NCI-H510A treated with DMSO at 0.1 percent for 48 hours (cell line): ENCODE results near the gene CDR2.

Source experiments
- DNase-seq: peaks from one replicate; lab custom pipeline; 2025; lab: John Stamatoyannopoulos, UW

The CDR2 gene

DNA sequence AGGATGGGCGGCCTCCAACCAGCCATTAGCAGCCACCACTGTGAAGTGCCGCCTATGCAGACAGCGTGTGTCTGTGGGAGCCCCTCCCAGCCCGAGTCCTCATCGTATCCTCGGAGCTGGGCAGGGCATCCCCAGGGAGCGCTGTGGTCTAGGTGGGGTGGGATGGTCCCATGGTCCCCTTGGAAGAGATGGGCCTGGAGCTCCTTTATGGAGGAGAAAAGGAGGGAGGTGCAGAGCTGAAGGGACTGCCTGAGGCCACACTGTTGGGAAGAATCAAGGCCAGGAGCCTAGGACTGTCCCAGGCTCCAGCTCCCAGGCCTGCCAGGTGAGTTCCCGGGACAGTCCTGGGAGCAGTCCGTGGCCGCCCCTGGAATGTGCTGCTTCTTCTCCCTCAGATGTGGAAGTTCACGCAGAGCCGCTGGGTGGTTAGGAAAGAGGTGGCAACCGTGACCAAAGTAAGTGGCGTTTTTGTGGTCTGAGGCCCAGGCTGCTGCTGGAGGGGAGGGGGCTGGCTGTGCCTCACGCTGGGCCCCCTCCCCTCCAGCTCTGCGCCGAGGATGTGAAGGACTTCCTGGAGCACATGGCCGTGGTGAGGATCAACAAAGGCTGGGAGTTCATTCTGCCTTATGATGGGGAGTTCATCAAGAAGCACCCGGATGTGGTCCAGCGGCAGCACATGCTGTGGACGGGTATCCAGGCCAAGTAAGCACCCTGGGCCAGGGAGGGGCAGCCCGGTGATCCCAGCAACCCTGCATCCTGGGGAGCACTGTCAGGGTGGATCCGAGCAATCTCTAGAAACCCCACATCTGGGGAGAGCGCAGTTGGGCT lies 50.2 kb downstream of the CDR2 start:
- no peak for DNase-seq

DNA sequence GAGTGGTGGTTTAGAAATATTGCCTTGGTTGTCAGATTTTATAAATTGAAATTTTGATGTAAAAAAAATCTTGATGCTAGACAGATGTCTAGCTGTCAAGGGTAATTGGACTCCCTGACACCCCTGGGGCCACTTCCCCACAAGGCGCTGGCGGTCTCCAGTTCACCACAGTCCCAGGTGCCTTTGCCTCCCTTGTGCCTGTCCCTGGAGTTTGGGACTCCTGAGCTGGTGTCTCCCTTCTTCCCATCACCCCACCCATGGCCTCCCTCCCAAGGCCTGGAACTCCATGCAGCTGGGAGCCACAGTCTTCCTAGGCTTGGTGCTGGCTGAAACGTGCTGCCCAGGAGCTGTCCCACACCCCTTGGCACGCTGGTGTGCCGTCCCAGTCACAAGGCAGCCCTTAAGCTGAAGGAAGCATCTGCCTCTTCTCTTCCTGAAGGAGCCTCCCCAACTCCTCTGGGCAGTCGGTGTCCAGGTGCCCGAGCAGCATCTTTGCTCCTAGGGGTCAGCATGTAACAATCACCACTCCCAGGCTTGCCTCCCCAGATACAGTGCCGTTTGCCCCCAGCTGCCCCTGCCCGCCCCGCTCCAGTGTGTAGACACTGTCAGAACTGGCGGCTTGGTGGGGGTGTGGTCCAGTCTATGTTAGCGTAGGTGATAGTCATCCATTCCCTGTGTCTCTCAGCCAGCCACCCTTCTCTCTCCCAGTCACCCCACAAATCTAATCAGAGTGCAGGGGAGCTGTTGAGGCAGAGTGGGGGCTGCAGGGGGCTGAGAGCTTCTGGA lies 51.1 kb downstream of the CDR2 start:
- DNase-seq: no peak

- DNase-seq: no peak
Measured at GRCh38 chr16:22322741-22323140, 51.7 kb downstream of the CDR2 start.

DNA sequence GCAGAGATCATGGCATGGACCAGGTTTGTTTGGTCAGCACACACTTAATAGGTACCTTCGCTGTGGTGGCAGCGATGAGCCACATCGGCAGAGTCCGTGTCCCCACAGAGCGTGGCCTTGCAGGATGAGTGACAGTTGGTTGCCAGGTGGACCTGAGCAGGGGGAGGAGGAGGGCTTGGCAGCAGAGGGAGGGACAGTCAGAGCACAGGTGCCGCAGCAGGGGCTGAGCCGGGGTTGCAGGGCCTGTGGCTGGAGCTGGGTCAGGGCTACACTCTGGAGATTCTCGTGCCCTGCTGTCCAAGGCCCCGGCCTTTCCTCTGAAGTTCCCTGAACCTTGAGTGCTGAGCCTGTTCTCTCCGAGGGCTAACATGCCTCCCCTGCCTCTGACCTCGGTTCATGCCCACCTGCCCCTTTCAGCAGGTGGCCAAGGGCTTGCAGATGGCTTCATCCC lies 52.4 kb downstream of the CDR2 start:
- DNase-seq: no peak

- DNase-seq: peak; percentile 92
Measured at GRCh38 chr16:22321340-22322001, 52.9 kb downstream of the CDR2 start.

DNA sequence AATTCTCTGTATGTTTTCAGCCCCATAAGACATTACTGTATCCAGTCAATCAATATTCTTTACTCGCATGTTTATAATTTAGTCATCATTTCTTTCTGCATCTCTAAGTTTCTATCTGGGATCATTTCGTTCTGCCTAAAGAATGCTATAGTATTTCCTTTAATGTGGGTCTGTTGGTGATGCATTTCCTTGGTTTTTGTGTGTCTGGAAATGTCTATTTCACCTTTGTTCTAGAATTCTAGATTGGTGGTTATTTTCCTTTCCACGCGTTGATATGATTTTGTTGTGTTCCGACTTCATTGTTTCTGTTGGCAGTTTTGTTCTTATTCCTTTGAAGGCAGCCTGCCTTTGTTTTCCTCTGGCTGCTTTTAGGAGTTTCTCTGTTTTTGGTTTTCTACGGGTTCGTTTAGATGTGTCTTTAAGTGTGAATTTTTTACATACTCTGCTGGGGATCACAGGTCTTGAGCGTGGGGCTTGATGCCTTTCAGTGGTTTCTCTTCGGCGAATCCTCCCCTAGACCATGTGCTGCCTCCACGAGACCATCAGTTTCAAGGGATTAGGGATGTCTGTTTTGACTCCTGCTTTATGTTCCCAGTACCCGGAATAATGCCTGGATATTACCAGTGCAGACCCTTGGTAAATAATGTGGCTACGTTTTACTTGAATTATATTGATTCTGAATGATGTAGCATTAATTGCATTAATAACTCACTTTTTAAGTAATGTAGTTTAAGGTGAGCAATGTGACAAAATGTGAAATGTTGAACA lies 53.7 kb downstream of the CDR2 start:
- DNase-seq: no peak

DNA sequence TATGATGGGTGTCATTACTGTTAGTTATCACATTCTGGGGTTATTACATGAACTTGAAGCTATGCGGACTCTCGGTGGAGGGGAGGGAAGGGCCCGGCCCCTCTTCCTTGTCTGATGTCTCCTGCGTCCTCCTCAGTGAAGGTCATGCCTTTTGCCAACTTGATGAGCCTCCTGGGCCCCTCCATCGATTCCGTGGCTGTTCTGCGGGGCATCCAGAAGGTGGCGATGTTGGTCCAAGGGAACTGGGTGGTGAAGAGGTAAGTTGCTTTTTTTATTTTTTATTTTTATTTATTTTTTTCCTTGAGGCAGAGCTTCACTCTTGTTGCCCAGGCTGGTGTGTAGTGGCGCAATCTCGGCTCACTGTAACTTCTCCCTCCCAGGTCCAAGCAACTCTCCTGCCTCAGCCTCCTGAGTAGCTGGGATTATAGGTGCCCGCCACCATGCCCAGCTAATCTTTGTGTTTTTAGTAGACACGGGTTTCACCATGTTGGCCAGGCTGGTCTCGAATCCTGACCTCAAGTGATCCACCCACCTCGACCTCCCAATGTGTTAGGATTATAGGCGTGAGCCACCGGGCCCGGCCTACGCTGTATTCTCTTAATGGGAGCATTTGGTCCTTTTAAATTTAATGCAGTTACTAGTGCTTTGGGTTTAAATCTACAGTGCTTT lies 55.6 kb downstream of the CDR2 start:
- peak; percentile 9 for DNase-seq

DNA sequence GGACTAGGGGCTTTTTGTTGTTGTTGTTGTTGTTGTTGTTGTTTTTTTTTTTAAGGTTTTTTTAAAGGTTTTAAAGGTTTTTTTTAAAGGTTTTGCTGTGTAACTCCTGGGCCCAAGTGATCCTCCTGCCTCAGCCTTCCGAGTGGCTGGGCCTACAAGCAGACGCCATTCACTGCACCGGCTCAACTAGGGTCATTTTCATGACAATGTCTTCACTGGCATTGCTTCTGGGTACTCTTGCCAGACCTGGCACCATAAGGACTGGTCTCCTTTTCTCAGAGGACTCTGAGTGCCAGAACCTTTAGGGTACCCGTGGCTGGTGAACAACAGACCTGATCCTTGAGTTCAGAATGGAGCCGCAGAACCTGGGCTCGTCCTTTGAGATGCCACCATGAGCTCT lies 56.8 kb downstream of the CDR2 start:
- no peak for DNase-seq

DNA sequence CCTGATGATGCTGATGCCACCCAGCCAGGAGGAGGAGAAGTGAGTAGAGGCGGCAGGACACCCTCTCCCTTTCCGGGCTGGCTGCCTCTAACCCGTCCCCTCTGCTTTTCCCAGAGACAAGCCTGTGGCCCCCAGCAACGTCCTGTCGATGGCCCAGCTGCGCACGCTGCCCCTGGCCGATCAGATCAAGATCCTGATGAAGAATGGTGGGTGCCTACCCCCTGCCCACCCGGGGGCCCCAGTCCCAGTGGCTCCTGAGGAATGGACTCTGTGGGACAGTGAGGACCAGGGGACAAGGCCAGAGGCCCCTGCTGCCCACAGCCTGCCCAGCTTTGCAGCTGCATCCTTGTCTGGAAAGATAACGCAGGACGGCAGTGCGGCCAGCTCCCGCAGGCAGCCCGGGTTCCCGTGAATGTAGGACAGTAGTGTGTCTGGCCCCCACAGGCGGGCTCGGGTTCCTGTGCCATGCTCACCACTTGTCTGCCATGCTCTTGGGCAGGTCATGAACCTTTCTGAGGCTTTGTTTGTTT lies 57.4 kb downstream of the CDR2 start:
- DNase-seq: no peak

GRCh38 chr16:22316411-22316811 lies 58.0 kb downstream of the CDR2 start:
- DNase-seq: no peak

- DNase-seq: no peak
Measured at GRCh38 chr16:22315979-22316378, 58.4 kb downstream of the CDR2 start.

DNA sequence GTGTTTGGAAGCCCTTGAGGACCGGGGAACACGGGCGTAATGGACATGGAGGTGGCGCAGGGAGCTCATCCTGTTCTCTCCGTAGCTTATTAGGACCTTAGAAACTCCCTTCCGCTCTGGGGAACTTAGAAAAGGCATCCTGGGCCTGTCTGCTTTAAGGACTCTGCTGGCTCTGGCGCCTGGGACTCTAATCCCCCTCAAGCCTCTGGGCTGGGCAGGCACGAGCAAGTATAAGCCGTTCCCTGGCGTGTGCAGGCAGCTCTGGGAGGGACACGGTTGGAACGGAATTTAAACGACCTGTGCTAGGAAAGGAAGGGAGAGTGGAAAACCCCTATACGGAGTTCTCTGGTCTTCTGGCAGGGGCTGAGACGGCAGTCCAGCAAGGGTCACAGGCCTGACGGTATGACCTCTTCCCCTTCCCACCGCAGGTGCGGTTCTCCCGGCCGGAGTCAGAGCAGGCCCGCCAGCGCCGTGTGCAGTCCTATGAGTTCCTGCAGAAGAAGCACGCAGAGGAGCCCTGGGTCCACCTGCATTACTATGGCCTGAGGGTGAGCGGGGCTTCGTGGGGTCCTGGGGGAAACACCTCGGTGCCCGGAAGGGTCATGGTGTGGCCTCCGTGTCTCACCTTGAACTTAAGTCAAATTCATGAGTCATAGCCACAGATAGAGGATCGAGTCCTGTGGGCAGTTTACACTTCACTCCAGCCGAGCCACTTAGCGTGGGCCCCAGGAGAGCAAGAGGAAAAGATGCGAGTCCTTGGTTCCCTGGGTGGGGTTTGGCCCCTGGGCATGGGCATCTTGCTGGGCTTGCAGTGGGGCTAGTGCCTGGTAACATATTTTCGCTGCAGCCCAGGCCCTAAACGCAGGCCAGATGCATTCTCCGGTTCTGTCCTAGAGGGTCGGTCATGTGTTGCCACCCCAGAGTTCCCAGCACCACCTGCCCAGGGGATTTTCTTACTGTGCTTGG lies 59.5 kb downstream of the CDR2 start:
- no peak for DNase-seq

- no peak for DNase-seq
Measured at GRCh38 chr16:22313876-22314470, 60.4 kb downstream of the CDR2 start.

DNA sequence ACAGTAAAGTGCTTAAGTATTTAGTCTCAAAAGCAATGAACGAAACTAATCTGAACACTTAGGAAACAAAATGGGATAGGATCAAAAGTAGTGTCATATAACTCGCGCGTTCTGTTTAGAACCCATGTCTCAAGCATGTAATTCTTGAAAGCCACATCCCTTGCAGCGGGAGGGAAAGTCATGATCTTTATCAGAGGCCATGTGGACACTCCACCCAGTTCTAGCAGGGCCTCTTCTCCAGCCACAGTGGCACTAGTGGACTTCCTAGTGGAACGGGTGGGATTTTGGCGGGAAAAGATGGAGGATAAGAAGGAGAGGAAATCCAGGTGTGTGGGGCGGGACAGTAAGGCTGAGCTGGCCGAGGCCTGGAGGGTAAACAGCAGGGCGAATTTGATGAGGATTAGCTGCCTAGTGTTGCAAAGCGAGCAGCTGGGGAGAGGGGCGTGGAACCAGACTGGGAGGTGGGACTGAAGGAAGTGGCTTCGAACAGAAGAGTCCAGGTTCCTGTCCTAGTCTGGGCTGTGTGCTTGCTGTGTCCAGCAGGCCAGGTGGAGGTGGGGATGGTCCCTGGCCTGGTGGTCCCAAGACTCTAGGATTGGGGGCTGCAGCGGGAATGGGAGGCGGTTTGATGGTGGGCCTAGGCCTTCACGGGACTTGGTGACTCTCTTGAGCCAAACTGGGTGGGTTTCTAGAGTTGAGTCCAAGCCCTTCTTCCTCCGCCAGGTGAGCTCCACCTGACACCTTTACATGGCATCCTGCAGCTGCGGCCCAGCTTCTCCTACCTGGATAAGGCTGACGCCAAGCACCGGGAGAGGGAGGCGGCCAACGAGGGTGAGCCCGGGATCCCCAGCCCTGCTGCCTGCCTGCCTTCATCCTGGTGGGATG lies 61.3 kb downstream of the CDR2 start:
- DNase-seq: no peak

DNA sequence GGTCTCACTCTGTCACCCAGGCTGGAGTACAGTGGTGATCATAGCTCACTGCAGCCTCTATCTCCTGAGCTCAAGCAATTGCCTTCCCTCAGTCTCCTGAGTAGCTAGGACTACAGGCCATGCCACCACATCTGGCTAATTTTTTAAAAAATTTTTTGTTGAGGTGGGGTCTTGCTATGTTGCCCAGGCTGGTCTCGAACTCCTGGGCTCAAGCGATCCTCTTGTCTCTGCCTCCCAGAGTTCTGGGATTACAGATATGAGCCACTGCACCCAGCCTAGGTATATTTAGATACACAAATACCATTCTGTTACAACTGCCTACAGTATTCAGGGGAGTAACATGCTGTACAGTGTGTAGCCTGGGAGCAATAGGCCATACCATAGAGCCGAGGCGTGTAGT lies 62.9 kb downstream of the CDR2 start:
- DNase-seq: no peak

DNA sequence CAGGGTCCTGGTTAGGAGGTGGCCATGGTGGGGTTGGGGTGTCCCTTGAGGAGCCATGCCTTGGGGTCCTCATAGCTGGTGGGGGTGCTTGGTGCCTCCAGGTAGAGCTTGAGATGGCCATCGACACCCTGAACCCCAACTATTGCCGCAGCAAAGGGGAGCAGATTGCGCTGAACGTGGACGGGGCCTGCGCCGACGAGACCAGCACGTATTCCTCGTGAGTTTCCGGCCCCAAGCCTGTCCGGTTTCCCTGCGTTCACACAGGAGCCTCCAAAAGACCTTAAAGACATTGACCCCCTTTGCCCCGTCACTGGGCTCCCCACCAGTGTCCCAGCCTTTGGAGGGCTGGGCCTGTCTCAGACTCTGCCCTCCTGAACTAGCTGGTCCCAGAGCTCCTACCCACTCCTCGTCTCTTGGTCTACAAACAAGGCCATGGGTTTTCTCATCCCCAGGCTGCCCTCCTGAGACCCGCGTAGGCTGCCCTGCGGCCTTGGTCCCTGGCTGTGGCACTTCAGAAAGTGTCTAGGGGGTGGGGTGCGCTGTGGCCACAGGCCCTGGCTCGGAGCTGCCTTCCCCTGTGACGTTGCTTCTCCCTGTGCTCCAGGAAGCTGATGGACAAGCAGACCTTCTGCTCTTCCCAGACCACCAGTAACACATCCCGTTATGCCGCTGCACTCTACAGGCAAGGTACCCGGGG lies 65.4 kb downstream of the CDR2 start:
- no peak for DNase-seq

GRCh38 chr16:22307838-22308237 lies 66.6 kb downstream of the CDR2 start:
- DNase-seq: no peak

GRCh38 chr16:22306788-22307187 lies 67.6 kb downstream of the CDR2 start:
- no peak for DNase-seq
